IPS DF 4.7 (cell line): ENCODE data around the gene KIT.

Source experiments
- DNase-seq: peaks from one replicate; pipeline ENCODE4 v3.0.0-alpha.2; 2013; ENCODE audit warnings: low spot score; ENCODE audit errors: extremely low read depth

Gene KIT

GRCh38 chr4:54743562-54743961 lies 85.8 kb downstream of the KIT start:
- DNase-seq, result no peak

- no peak for DNase-seq
These were observed 86.7 kb downstream of the KIT start for GRCh38 chr4:54744487-54744886.

DNA sequence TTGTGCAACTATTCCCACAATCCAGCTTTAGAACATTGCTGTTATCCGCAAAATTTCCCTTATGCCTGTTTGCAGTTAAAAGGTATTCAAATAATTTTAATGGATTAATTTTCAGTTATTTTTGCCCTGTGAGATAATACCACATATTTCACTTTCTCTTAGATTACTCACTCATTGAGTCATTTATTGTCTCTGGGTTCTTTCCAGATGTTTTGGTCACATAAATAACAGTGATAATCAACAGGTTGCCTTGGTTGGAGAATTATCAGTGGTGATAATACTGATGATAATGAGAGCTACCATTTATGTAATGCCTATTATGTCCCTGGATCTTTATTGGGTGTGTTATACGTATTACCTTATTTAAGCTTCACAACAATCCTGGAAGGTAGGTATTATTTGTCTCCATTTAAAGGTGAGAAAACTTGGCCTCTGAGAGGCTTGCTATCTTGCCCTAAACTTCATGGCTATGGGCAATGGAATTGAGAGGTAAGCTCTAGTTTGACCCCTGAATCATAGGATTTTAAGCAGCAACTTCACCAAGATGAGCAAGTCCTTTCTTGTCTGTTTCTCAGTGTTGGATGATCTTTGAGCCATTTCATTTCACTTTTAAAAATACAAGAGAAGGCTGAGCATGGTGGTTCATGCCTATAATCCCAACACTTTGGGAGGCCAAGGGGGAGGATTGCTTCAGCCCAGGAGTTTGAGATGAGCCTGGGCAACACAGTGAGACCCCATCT lies 87.4 kb downstream of the KIT start:
- no peak for DNase-seq

- DNase-seq, result no peak
These were observed 88.5 kb downstream of the KIT start for GRCh38 chr4:54746218-54746617.

DNA sequence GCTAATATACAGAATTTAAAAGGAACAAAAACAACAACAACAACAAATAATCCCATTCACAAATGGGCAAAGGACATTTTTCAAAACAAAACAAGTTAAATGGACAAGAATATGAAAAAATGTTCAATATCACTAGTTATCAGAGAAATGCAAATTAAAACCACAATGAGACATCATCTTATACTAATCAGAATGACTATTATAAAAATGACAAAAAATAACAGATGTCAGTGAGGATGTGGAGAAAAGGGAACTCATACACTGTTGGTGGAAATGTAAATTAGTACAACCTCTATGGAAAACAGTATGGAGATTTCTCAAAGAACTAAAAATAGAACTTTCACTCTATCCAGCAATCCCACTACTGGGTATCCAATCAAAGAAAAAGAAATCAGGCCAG lies 92.6 kb downstream of the KIT start:
- DNase-seq, result no peak

DNA sequence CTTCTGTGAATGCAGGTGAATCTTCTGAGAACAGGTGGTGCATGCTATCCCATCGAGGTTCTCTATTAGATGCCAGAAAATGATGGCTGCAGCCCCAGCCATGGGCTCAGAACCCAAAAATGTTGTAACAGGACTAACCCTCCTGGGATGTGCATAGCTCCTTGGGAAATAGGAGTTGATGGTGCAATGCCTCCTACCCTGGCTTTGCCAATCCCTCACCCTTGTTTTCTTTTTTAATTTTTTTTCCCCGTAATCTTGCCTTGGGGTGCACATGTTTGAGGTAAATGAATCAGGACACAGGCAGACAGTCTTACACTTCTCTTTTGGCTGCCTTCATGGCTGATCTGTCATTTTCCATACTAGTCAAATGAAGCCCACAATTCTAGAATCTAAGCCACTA lies 96.6 kb downstream of the KIT start:
- no peak for DNase-seq

- DNase-seq, result no peak
These were observed 106.7 kb downstream of the KIT start for GRCh38 chr4:54764476-54764875.

- no peak for DNase-seq
These were observed 109.6 kb downstream of the KIT start for GRCh38 chr4:54767376-54767775.

DNA sequence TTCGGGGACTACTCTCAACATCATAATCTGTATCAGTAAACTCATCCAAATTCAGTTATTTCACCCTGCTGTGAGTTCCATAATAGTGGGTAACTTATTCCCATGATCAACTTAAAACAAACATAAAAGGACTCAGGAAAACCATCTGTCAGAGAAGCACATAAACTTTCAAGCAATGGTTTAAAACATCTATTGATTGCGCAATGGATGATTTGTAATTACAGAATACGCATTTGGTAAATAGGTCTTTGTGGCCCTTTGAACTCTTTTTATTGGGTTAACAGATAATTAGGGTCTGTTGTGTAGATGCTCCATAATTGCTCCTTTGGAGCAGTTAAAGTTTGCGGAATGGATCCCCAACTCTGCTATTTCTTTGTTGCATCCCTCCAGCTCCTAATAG lies 115.3 kb downstream of the KIT start:
- DNase-seq, result no peak

GRCh38 chr4:54779036-54779435 lies 121.3 kb downstream of the KIT start:
- DNase-seq, result no peak

DNA sequence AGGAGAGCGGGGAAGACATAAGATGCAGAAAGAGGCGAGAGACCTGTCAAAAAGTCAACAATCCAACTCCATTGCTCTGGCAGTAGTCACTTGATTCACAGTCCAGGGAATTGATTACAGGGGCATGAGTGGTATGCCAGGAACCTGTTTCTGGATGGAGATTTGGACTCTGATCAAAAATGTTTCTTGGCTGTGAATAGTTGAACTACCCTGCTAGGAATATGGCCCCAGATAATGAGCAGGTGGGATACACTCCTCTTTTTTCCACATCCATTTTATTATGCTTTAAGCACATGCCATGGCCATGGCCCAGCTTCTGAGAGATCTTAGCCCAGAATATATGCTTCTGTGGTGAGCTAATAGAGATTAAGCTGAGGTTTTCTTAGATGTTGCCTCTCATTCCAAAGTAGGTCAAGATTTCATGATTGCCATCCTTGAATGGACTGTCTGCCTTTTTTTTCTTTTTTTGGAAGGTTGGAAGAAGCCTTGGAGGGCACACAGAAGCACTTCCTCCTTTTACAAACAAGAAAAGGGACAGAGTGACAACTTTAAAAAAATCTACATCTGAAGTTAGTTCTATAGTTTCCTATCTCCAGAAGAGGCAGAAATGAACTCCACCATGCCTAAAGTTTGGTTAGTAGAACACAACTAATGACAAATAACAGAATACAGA lies 121.9 kb downstream of the KIT start:
- DNase-seq, result no peak

DNA sequence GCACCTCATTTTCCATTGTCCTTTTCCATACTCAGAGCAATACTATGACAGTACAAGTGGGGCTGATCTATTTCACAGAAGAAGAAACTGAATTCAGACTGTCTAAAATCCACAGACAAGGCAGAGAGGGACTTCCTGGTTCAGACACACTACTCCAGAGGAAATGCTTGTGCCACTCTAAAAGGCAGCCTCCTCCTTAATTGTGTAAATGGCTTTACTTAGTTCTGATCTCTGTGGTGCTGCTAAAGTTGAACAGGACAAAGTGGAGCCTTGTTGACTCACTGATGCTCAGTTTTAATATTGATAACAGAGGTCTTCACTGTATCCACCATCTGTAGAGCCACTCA lies 122.4 kb downstream of the KIT start:
- DNase-seq, result no peak

GRCh38 chr4:54781756-54782155 lies 124.0 kb downstream of the KIT start:
- DNase-seq, result no peak

GRCh38 chr4:54783402-54784110 lies 125.8 kb downstream of the KIT start:
- no peak for DNase-seq

GRCh38 chr4:54784161-54784671 lies 126.5 kb downstream of the KIT start:
- no peak for DNase-seq
